ENCODE data around the gene AUTS2.

DNA sequence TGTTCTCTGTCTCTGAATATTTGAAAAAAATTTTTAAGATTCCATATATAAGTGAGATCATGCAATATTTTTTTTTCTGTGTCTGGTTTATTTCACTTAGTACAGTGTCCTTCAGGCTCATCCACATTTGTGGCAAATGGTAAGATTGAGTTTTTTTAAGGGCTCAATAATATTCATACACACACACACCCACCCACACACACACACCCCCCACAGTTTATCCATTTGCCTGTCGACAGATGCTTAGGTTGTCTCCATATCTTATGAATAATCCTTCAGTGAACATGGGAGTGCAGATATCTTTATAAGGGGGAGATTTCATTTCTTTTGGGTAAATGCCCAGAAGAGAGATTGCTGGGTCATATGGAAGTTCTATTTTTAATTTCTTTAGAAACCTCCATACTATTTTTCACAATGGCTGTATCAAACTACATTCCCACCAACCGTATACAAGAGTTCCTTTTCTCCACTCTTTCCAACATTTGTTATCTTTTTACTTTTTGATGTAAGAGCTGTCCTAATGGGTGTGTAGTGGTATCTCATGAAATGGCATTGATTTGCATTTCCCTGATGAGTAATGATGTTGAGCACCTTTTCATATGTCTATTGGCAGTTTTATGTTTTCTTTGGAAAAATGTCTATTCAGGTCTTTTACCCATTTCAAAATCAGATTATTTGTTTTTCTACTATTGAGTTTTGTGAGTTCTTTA lies 35.0 kb downstream of the AUTS2 start:
- no peak for TF ChIP-seq GABPA (IDR thresholded peaks at IDR 0.05 in 1 of 2, conservative IDR thresholded peaks at IDR 0.05 in 1 of 2)
- TF ChIP-seq CTCF (IDR thresholded peaks at IDR 0.05; ENCODE audit: low read depth, low read length, missing input control) = no peak
- TF ChIP-seq YY1 (IDR thresholded peaks at IDR 0.05) = no peak
- TF ChIP-seq TAF1 (conservative IDR thresholded peaks at IDR 0.05) = no peak
- no peak for TF ChIP-seq EGR1 (IDR thresholded peaks at IDR 0.05; ENCODE audit: low read depth in 2 of 2)
- no peak for TF ChIP-seq FOXA1 (IDR thresholded peaks at IDR 0.05)
- no peak for TF ChIP-seq MAX (IDR thresholded peaks at IDR 0.05)
- no peak for TF ChIP-seq ATF3 (IDR thresholded peaks at IDR 0.05)
- TF ChIP-seq JUND (IDR thresholded peaks at IDR 0.05) = no peak
- no peak for TF ChIP-seq RXRA (IDR thresholded peaks at IDR 0.05)
- TF ChIP-seq SP1 (IDR thresholded peaks at IDR 0.05) = no peak
